Stimulated activated naive CD8-positive, alpha-beta T cell treated with anti-CD3 and anti-CD28 coated beads, Interleukin-15, amount 100 ng/mL, for 72 hours (primary cell): Measurements from ENCODE around the gene MSANTD2.

ENCODE experiments used
- ATAC-seq: fragments of 150-1000 bp; cut with Tn5 transposase; 2 replicates; pipeline ENCODE4 v1.10.0; 2021; ENCODE audit warnings: mild to moderate bottlenecking, moderate library complexity
- DNase-seq, 2 donors: peaks; one replicate each; pipeline ENCODE4 v3.0.0; 2021 to 2022
- H3K27ac Mint-ChIP-seq, 2 donors: one replicate each; pipeline ENCODE4 v1.8.0; 2022; ENCODE audit warnings: mild to moderate bottlenecking in 2 of 2, mixed read lengths in 2 of 2, moderate library complexity in 2 of 2
- H3K27me3 Mint-ChIP-seq: one replicate; pipeline ENCODE4 v1.8.0; 2022; ENCODE audit warnings: mixed read lengths
- H3K4me1 Mint-ChIP-seq: one replicate; pipeline ENCODE4 v1.8.0; 2022; ENCODE audit warnings: mild to moderate bottlenecking, mixed read lengths
- H3K4me3 Mint-ChIP-seq, 2 donors: one replicate each; pipeline ENCODE4 v1.8.0; 2022; ENCODE audit warnings: mild to moderate bottlenecking in 2 of 2, mixed read lengths in 2 of 2, moderate library complexity in 1 of 2
- H3K9me3 Mint-ChIP-seq, 2 donors: one replicate each; pipeline ENCODE4 v1.8.0; 2022; ENCODE audit warnings: mixed read lengths in 2 of 2

Gene MSANTD2

DNA sequence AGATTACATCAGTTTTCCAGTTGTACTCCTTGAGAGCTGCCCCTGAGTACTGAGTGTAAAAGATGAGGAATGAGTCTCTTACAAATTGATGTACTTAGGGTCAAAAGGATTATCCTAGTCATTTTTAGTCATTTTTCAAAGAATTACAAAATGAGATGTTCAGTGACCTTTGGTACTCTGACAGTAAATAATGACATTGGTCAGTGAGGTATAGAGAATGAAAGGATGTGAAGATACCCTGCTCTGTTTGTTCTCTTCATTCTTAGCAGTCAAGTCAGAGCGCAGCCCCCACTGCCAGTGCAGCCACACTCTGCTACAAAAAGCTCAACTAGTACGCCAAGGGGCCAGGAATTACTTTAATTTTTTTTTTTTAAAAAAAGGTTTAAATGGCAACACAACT, 34.0 kb downstream of the MSANTD2 start:
- Mint-ChIP-seq H3K4me1 (peaks cover 20% of the 10 kb centered on the region), H3K27ac (no peak overlapping the region), H3K9me3 (no peaks in the 10 kb centered on the region), H3K27me3 (peaks cover 7% of the 10 kb centered on the region), H3K4me3 (no peak overlapping the region)
- ATAC-seq: no peak
- DNase-seq: no peak

DNA sequence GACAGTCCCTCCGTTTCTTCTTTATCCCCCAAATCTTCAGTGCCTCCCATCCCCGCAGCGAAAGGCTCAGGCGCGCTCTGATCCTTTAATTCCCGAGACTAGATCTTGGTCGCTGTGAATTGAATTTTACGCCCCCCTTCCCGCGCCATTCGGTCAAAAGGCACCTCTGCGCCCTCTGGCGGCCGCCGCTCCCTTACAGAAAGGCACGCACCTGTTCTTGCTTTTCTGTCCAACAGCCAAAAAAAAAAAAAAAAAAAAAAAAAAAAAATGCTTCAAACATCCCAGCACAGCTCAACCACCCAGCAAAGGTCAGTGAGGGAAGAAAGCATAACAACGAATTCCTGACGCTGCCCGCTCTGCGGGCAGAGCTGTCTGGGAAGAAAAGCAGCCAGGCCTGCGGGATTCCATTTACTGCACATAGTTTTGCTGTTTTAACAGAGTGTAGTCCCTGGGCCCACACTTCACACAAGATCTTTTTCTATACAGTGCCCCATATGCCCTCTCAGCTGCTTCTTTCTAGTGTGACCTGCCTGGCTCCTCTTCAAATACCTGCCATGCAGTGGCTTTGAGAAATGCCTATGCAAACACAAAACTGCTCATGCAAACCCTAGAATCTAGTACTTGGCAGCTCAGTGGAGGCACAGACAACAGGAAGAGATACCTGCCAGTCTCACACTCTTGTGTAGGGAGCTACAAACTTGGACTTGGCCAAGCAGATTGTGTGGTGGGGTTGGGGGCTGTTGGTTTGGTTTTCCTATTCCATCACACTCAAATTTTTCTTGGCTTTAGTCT, 36.9 kb downstream of the MSANTD2 start:
- Mint-ChIP-seq H3K27me3 (peaks cover 35% of the 10 kb centered on the region), H3K9me3 (no peaks in the 10 kb centered on the region), H3K4me3 (peak overlapping the region; percentile 90 to 93), H3K27ac (no peak overlapping the region), H3K4me1 (peaks cover 46% of the 10 kb centered on the region)
- ATAC-seq: peak; percentile 41
- DNase-seq: peak; percentile 78 to 82

DNA sequence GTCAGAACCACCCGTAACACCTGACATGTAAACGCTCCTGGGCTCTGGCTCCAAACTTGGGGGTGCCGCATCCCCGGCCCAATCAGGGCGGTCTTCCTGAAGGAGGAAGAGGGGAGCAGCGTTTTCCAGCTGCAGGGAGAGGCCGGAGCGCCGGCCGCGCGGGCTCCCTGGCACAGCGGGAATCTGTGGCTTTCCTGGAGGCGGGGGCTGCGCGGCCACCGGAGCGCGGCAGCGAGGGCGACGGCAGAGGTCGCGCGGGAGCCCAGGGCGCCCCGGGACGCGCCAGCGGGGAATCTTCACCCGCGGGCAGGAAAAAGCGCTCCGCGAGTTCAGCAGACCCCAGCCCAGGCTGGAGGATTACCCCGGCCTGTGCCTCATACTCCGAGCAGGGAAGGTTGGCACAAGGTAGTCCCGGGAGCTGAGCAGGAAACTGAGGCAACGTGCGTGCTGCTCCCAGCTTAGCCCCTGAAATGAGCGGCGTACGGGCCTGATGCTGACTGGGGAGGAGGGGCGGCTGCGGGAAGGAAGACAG, 37.5 kb downstream of the MSANTD2 start:
- ATAC-seq: peak; percentile 48
- peaks cover 51% of the 10 kb centered on the region for H3K4me1 Mint-ChIP-seq
- no peak for DNase-seq
- no peaks in the 10 kb centered on the region for H3K9me3 Mint-ChIP-seq
- H3K27ac Mint-ChIP-seq: no peak overlapping the region
- peak overlapping the region; percentile 90 to 93 for H3K4me3 Mint-ChIP-seq
- H3K27me3 Mint-ChIP-seq: peaks cover 42% of the 10 kb centered on the region

DNA sequence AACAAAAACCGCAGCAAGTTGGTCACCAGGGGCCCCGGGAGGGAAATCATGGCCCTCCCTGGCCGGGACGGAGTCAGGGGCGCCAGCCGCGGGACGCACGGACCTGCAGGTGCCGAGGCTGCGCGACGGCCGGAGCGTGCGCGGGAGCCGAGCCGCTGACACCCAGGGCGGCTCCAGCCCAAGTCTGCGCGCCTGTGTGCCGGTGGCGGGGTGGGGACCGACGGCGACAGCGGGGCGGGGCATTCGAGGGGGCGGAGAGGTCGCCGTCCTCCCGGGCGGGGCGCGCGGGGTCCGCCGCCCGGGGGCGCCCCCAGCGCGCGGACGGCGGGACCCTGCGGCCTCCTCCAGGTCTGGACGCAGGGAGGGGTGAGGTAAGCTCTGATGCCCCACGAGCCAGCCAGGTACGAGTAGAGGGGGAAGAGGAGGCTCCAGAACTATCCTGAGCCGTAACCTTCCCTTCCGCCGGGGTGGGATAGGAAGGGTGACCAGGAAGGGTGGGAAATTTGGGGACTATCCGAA, 38.0 kb downstream of the MSANTD2 start, which contains the start of gene ESAM:
ESAM (minus strand) TSS at position 186 of the 519 bp plus-strand sequence; CDS start at position 50, 136 bp downstream.
- peak; percentile 68 for DNase-seq
- peak within 1 kb of the TSS; percentile 90 to 93 for H3K4me3 Mint-ChIP-seq
- H3K27ac Mint-ChIP-seq: no peak within 1 kb of the TSS
- peaks cover 51% of the 10 kb centered on the region for H3K4me1 Mint-ChIP-seq
- no peaks in the 10 kb centered on the region for H3K9me3 Mint-ChIP-seq
- peak; percentile 76 for ATAC-seq
- peaks cover 47% of the 10 kb centered on the region for H3K27me3 Mint-ChIP-seq

DNA sequence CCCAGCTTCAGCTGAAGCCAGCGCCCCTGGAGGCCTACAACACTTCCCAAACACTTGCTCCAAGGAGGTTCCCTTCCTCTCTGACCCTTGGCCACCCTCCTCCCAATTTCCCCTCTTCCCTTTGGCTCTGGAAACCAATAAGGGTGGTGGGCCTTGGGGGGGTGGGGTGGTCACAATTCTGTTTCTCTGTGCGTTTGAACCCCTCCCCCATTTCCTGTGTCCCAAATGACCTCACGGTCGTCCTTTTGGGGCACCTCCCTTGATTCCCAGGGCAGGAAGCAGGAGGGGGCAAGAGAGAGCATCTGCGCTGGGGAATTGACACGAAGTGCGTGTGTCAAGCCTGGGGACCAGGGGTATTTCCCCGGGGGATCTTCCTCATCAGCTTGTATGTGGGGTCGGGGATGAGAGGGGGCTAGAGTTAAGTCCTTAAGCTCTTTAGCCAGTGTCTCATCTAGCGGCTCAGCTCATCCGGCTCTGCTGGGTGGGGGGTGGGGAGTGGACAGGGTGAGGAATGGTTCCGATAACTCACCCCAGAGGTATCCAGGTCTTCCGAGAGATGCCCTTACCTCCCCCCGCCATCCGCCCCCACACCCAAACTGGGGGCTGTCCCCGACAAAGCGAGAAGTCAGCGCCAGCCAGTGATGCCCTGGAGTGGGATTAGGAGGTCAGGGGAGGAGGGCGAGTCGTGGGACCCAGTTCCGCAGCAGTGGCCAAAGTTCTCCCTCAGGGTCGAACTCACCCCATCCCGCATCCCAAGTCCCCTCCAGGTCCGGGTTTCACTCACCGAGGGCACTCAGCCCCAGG, 38.7 kb downstream of the MSANTD2 start:
- DNase-seq (no peak), ATAC-seq (peak; percentile 19)
- Mint-ChIP-seq H3K4me3 (peak overlapping the region; percentile 82 to 93), H3K27me3 (peaks cover 54% of the 10 kb centered on the region), H3K27ac (no peak overlapping the region), H3K4me1 (peaks cover 51% of the 10 kb centered on the region), H3K9me3 (no peaks in the 10 kb centered on the region)

DNA sequence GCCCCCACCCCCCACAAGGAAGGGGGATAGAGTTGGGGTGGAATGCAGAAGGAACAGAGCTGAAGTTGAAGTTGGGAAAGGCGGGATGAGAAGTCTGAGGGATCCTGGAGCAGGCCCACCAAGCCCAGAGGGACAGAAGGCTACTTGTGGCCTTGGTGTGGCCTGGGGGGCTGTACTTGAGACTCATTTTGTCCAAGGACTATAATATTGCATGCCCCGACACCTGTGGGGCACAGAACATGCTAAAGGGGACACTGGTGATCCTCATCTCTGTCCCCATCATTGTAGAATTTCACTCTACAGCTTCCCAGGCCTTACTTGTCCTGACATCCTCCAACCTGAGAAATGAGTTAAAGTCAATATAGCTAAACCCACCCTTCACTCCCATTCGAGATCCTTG, 39.4 kb downstream of the MSANTD2 start:
- Mint-ChIP-seq H3K4me1 (peaks cover 51% of the 10 kb centered on the region), H3K27me3 (peaks cover 61% of the 10 kb centered on the region), H3K27ac (no peak overlapping the region), H3K9me3 (no peaks in the 10 kb centered on the region), H3K4me3 (peak overlapping the region in 1 of 2 donors; percentile 84)
- no peak for ATAC-seq
- no peak for DNase-seq

DNA sequence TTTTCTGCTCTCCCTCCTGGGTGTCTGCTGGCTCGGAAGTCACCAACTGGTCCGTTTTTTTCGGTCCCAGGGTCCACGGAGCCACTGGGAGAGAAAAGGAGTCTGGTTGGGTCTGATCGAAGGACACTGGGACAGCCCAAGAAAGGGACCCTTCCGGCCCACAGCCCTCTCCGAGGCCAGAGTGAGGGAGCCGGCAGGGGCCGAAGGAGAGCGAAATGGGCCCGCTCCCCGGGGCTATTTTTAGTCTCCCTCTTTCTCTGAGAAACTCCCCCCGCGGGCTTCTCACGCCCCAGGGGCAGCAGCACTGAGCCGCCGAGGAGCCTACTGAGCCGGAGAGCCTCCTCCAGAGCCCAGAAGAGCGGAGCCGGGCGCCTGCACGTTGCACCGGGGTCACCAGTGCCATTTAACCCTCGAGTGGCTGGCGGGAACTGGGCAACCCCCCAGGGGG, 40.0 kb downstream of the MSANTD2 start:
- Mint-ChIP-seq H3K9me3 (no peaks in the 10 kb centered on the region), H3K27me3 (peaks cover 61% of the 10 kb centered on the region), H3K4me1 (peaks cover 51% of the 10 kb centered on the region), H3K4me3 (peak overlapping the region; percentile 43 to 84), H3K27ac (peak overlapping the region in 1 of 2 donors; percentile 79)
- no peak for DNase-seq
- no peak for ATAC-seq

DNA sequence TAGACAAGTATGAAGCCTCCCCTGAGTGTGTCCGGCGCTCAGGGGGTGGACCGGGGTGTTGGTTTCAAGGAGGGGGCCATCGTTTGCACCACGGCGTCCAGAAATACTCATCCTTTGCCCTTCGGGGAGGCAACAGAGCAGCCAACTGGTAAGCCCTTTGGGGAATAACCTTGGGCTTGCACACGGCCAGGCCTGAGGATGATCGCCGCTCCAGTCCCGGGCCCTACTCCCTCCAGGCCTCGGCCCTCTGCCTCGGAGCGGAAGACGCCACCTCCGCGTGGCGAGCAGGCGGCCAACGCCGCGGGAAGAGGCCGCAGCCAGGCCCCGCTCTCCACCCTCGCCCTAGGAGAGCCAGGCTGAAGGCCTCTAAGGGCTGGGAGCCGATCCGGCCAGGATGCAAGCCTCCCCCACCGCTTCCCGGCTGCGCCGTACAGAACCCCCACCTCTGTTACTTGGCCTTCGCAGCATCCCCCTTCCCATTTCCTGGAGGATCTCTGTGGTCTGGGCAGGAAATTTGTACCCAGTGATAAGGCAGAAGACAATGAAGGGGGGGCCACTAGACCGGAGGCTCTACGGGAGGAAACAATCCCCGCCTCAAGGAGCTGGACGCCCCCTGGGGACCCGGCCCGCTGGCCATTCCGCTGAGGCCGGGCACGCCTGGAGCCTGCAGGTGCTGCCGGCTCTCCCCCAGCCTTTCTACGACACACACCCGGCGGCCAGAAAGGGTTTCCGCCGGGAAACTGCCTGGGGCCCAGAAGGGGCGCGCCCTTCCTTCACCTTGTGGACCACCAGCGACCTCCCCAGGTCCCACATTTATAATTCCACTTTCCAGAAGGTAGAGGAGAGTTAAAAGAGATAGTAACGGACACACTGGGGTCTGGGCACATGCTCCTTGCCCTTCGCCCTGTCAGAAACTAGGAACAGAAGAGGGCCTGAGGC, 40.7 kb downstream of the MSANTD2 start:
- Mint-ChIP-seq H3K27me3 (peaks cover 66% of the 10 kb centered on the region), H3K4me1 (peaks cover 51% of the 10 kb centered on the region), H3K9me3 (no peaks in the 10 kb centered on the region), H3K27ac (peak overlapping the region in 1 of 2 donors; percentile 79), H3K4me3 (peak overlapping the region; percentile 43 to 84)
- DNase-seq (no peak), ATAC-seq (no peak)

DNA sequence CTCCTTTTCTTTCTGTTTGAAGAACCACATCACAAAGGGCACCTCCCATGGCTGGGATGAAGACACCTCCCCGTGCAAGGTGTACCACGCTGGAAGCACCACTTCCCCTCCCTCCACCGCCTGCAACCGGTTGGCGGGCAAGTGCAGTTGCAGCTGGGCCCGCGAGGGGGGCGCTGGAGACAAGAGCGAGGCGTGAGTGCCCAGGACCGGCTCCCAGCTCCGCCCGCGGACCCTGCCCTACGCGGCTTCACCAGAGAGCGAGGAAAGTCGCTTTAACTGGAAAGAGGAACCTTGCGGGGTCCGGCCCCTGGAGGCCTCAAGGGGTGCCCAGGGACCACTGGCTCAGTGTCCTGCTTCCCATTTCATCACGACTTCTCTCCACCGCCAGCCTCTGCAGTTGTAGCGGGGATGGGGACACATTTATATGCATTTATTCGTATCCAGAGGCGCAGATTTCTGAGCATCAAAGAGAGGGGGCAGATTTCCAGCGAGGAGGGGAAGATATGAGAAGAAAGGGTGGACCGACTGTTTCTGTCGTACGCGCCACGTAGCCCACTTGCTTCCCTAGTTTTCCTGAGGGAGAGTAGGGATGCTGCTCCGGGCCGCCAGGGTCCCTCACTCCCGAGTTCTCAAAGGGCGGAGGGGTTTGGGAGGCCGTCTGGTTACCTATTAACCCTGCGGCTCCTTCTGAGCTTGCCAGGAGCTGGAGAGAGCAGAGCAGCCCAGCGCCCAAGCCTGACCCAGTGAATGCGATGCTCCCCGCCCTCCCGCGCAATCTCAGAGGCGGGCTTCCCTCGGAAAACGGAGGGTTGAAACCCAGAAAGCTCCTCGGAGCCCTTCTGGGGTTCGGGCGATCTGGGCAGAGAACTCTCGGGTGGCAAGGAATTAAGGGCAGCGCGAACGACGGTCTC, 41.6 kb downstream of the MSANTD2 start:
- Mint-ChIP-seq H3K9me3 (no peaks in the 10 kb centered on the region), H3K27ac (no peak overlapping the region), H3K4me3 (peak overlapping the region; percentile 75 to 84), H3K27me3 (peaks cover 71% of the 10 kb centered on the region), H3K4me1 (peaks cover 49% of the 10 kb centered on the region)
- DNase-seq (peak; percentile 70 to 74), ATAC-seq (peak; percentile 64)

DNA sequence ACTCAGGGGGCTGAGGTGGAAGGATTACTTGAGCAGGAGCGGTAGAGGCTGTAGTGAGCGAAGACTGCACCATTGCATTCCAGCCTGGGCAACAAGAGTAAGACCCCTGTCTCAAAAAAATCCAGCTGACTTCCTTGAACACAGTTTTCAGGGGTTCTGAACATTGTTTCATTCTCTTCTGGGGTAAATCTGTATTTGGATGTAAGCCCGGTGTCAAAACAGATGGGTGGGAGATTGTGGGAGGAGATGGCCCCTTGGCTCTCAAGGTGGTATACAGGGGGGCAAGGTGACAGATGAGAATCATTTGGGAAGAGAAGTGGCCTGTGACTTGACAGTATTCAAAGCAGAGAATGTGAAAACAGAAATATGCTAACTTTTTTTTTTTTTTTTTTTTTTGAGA, 42.9 kb downstream of the MSANTD2 start:
- Mint-ChIP-seq H3K4me3 (no peak overlapping the region), H3K27ac (no peak overlapping the region), H3K9me3 (no peaks in the 10 kb centered on the region), H3K27me3 (peaks cover 71% of the 10 kb centered on the region), H3K4me1 (peaks cover 41% of the 10 kb centered on the region)
- DNase-seq (no peak), ATAC-seq (no peak)

DNA sequence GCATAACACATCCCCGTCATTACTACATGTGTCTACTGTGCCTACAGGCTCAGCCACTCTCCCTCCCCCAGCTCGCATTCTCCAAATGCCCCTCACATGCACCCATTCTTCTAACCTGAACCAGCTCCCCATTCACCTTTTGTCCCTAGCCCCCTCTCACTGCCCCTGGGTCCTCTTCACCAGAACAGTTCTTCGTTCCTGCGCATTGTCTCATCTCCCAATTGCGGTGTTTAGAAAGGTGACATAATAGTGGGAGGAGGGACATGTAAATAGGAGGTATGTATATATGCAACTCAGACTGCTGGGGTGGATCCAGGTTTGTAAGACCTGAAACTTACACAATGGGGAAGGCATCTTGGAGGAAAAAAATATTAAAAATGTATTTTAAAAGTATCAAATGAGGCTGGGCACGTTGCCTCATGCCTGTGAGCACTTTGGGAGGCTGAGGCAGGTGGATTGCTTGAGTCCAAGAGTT, 43.4 kb downstream of the MSANTD2 start:
- Mint-ChIP-seq H3K4me1 (peaks cover 38% of the 10 kb centered on the region), H3K9me3 (no peaks in the 10 kb centered on the region), H3K27ac (no peak overlapping the region), H3K27me3 (peaks cover 70% of the 10 kb centered on the region), H3K4me3 (no peak overlapping the region)
- no peak for ATAC-seq
- DNase-seq: no peak

DNA sequence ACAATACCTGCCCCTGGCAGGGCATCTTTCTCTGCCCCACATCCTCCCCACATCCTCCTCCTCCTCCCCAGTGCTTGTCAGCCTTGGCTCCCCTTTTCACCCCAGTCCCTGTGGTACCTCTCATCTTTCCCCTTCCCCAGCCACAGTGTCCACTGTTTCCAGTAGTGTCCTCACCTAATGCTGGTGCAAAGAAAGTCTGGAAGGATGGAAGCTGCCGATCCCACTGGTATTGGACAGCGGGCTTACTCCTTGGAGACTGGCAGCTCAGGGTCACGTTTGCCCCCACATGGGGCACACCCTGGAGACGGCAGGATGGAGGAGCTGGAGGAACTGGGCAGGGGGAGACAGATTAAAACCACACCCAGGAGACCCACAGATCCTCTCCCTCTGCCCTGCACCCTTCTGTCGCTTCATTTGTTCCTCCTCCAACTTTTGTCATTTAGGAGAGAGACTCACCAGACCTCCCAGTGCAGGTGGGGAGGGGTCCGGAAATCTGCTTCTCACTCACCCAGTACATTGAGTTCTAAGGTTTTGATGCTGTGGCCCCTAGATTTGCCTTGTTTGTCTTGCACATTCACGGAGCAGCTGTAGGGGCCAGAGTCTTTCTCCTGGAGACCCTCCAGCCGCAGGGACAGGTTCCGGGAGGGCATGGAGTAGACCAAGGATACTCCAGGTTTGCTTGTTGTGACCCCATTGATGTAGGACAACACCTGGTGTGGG, 44.0 kb downstream of the MSANTD2 start:
- Mint-ChIP-seq H3K27ac (no peak overlapping the region), H3K4me3 (no peak overlapping the region), H3K27me3 (peaks cover 64% of the 10 kb centered on the region), H3K4me1 (peaks cover 32% of the 10 kb centered on the region), H3K9me3 (no peaks in the 10 kb centered on the region)
- DNase-seq (no peak), ATAC-seq (no peak)

DNA sequence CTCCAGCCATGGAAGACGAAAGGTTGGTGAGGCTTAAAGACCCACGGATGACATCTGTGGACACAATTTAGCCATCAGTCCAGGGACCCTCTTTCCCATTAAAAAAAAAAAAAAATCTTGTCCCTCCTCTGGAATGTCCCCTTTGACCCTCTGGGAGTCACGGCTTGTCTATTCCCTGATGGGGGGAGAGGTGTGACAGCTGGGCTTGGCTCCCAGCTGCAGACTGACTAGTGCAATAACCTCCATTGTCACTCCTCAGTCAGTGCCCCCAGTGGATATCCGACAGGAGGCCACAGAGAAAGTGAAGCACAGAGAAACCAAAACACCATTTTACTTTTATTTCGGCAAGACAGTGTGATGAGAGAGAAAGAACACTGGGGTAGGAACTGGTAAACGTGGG, 45.5 kb downstream of the MSANTD2 start:
- H3K27me3 Mint-ChIP-seq: peaks cover 57% of the 10 kb centered on the region
- ATAC-seq (no peak), DNase-seq (no peak)
- no peak overlapping the region for H3K4me3 Mint-ChIP-seq
- no peak overlapping the region for H3K27ac Mint-ChIP-seq
- H3K9me3 Mint-ChIP-seq: no peaks in the 10 kb centered on the region
- peaks cover 24% of the 10 kb centered on the region for H3K4me1 Mint-ChIP-seq
